Thymus (tissue), 11 donors: Measurements from ENCODE around the gene NDUFS2. TPM values are rescaled to one million over a fixed set of nuclear protein-coding genes. Genes with fewer than 3 reads are reported as not detected.

ENCODE experiments used
- DNase-seq, 9 donors: peaks; one replicate each; pipeline ENCODE4 v3.0.0-alpha.2; 2013; ENCODE audit warnings: low spot score in 9 of 9, low read depth in 6 of 9, missing footprints in 1 of 9
- H3K27ac ChIP-seq, 2 donors: one replicate each; pipeline ENCODE4 v1.5.1; 2013; ENCODE audit warnings: control low read depth in 1 of 2, low read depth in 1 of 2, low read length in 1 of 2, mild to moderate bottlenecking in 1 of 2, moderate library complexity in 1 of 2
- H3K27me3 ChIP-seq, 2 donors: one replicate each; pipeline ENCODE4 v1.5.1; 2013; ENCODE audit warnings: low read length in 1 of 2; ENCODE audit not compliant: control insufficient read depth in 2 of 2, insufficient read depth in 1 of 2
- H3K36me3 ChIP-seq, 2 donors: one replicate each; pipeline ENCODE4 v1.5.1; 2013; ENCODE audit warnings: low read length in 1 of 2, mild to moderate bottlenecking in 1 of 2, moderate library complexity in 1 of 2; ENCODE audit not compliant: control insufficient read depth in 2 of 2, insufficient read depth in 2 of 2
- H3K4me1 ChIP-seq, 2 donors: one replicate each; pipeline ENCODE4 v1.5.1; 2013; ENCODE audit warnings: low read length in 2 of 2; ENCODE audit not compliant: control insufficient read depth in 2 of 2, insufficient read depth in 2 of 2
- H3K4me3 ChIP-seq, 2 donors: one replicate each; pipeline ENCODE4 v1.5.1; 2013; ENCODE audit warnings: low read length in 2 of 2, control low read depth in 1 of 2, mild to moderate bottlenecking in 1 of 2
- H3K9me3 ChIP-seq, 2 donors: one replicate each; pipeline ENCODE4 v1.5.1; 2013; ENCODE audit warnings: low read length in 1 of 2, mild to moderate bottlenecking in 1 of 2; ENCODE audit not compliant: control insufficient read depth in 2 of 2, insufficient read depth in 1 of 2
- WGBS: extraction: QIAGEN DNeasy Blood & Tissue Kit; methylation state at CpG from one replicate; pipeline ENCODE4 v1.1.7; 2013; 5-methylcytosine and 5-hydroxymethylcytosine counted together
- polyA plus RNA-seq: library from polyadenylated mRNA; stranded (reverse); fragments of 200-250 nt; gene quantifications from one replicate; pipeline ENCODE4 v1.2.3, GENCODE V29; 2013
- total RNA-seq: library from RNA; stranded (reverse); fragments of 120-200 nt; gene quantifications from one replicate; pipeline ENCODE4 v1.2.4, GENCODE V29; 2013
- donor health status: healthy.

Gene NDUFS2
- total and polyA plus RNA-seq, 2 donors: 39.9 to 67.7 TPM

GRCh38 chr1:161189036-161189435 lies 13.1 kb upstream of the NDUFS2 start:
- H3K27ac ChIP-seq: no peak overlapping the region
- 99% methylated on average over 5 of the region's 5 CpGs for WGBS
- no peak overlapping the region for H3K4me3 ChIP-seq
- H3K27me3 ChIP-seq: peaks cover 0 to 2% of the 10 kb centered on the region in 2 donors
- H3K4me1 ChIP-seq: peaks cover 12 to 41% of the 10 kb centered on the region in 2 donors
- no peak for DNase-seq
- no peaks in the 10 kb centered on the region for H3K36me3 ChIP-seq
- peaks cover 0 to under 1% of the 10 kb centered on the region in 2 donors for H3K9me3 ChIP-seq

GRCh38 chr1:161190962-161191521 lies 11.1 kb upstream of the NDUFS2 start:
- H3K4me1 ChIP-seq: peaks cover 2 to 30% of the 10 kb centered on the region in 2 donors
- H3K27me3 ChIP-seq: peaks cover 0 to 2% of the 10 kb centered on the region in 2 donors
- no peak overlapping the region for H3K27ac ChIP-seq
- H3K4me3 ChIP-seq: no peak overlapping the region
- H3K36me3 ChIP-seq: no peaks in the 10 kb centered on the region
- DNase-seq: peak in 1 of 9 donors; percentile 31
- peaks cover 0 to 1% of the 10 kb centered on the region in 2 donors for H3K9me3 ChIP-seq
- WGBS: 92% methylated on average over 22 of the region's 22 CpGs

- Histone ChIP-seq H3K36me3 (no peaks in the 10 kb centered on the region), H3K9me3 (peaks cover 0 to 1% of the 10 kb centered on the region in 2 donors), H3K27me3 (peaks cover 0 to 2% of the 10 kb centered on the region in 2 donors), H3K4me3 (no peak overlapping the region), H3K4me1 (peaks cover 0 to 21% of the 10 kb centered on the region in 2 donors), H3K27ac (no peak overlapping the region)
- 85% methylated on average over 8 of the region's 8 CpGs for WGBS
- no peak for DNase-seq
These were observed 10.2 kb upstream of the NDUFS2 start for GRCh38 chr1:161191971-161192370.

GRCh38 chr1:161192476-161193465 lies 9.4 kb upstream of the NDUFS2 start:
- peaks cover 0 to 15% of the 10 kb centered on the region in 2 donors for H3K4me1 ChIP-seq
- WGBS: 71% methylated on average over 15 of the region's 15 CpGs
- peaks cover 0 to 2% of the 10 kb centered on the region in 2 donors for H3K27me3 ChIP-seq
- H3K27ac ChIP-seq: no peak overlapping the region
- no peak overlapping the region for H3K4me3 ChIP-seq
- peaks cover 0 to 1% of the 10 kb centered on the region in 2 donors for H3K9me3 ChIP-seq
- peak in 7 of 9 donors; percentile 56 to 87 (median 60) for DNase-seq
- no peaks in the 10 kb centered on the region for H3K36me3 ChIP-seq

- Histone ChIP-seq H3K36me3 (no peaks in the 10 kb centered on the region), H3K9me3 (peaks cover 0 to 1% of the 10 kb centered on the region in 2 donors), H3K27me3 (peaks cover 0 to 4% of the 10 kb centered on the region in 2 donors), H3K4me1 (peaks cover 0 to 11% of the 10 kb centered on the region in 2 donors), H3K27ac (no peak overlapping the region), H3K4me3 (no peak overlapping the region)
- no peak for DNase-seq
- 92% methylated on average over 21 of the region's 21 CpGs for WGBS
These were observed 8.5 kb upstream of the NDUFS2 start for GRCh38 chr1:161193561-161194235.

- WGBS: 89% methylated on average over 4 of the region's 4 CpGs
These were observed 7.0 kb upstream of the NDUFS2 start for GRCh38 chr1:161195171-161195570.

GRCh38 chr1:161196111-161196510 lies 6.1 kb upstream of the NDUFS2 start:
- H3K4me3 ChIP-seq: no peak overlapping the region

More at GRCh38 chr1:161195171-161195570, 7.0 kb upstream of the NDUFS2 start:
- no peak for DNase-seq
- Histone ChIP-seq H3K9me3 (peaks cover 0 to 1% of the 10 kb centered on the region in 2 donors), H3K4me1 (peaks cover 0 to 19% of the 10 kb centered on the region in 2 donors), H3K27me3 (peaks cover 0 to 4% of the 10 kb centered on the region in 2 donors), H3K4me3 (no peak overlapping the region), H3K27ac (peak overlapping the region in 1 of 2 donors; percentile 9), H3K36me3 (no peaks in the 10 kb centered on the region)

GRCh38 chr1:161196521-161197451 lies 5.4 kb upstream of the NDUFS2 start:
- H3K27me3 ChIP-seq: peaks cover 0 to 2% of the 10 kb centered on the region in 2 donors
- no peaks in the 10 kb centered on the region for H3K36me3 ChIP-seq
- DNase-seq: no peak
- no peak overlapping the region for H3K27ac ChIP-seq
- no peak overlapping the region for H3K4me3 ChIP-seq
- H3K4me1 ChIP-seq: peaks cover 4 to 35% of the 10 kb centered on the region in 2 donors
- peaks cover 1 to 5% of the 10 kb centered on the region in 2 donors for H3K9me3 ChIP-seq
- WGBS: 93% methylated on average over 27 of the region's 27 CpGs

More at GRCh38 chr1:161196111-161196510, 6.1 kb upstream of the NDUFS2 start:
- DNase-seq: no peak
- Histone ChIP-seq H3K36me3 (no peaks in the 10 kb centered on the region), H3K4me1 (peaks cover 0 to 29% of the 10 kb centered on the region in 2 donors), H3K27ac (no peak overlapping the region), H3K27me3 (peaks cover 0 to 4% of the 10 kb centered on the region in 2 donors), H3K9me3 (peaks cover 0 to 1% of the 10 kb centered on the region in 2 donors)
- 99% methylated on average over 7 of the region's 7 CpGs for WGBS
